NCI-H748 treated with DMSO at 0.1 percent for 48 hours (cell line): ENCODE measurements around the gene NRIP1.
"Not testable (repeated sequence)": the region's sequence is repeated elsewhere in the genome, so short reads cannot be mapped to it uniquely, and the experiment has no call there.

Source experiments
- DNase-seq: peaks from one replicate; lab custom pipeline; 2025; lab: John Stamatoyannopoulos, UW

Gene NRIP1

DNA sequence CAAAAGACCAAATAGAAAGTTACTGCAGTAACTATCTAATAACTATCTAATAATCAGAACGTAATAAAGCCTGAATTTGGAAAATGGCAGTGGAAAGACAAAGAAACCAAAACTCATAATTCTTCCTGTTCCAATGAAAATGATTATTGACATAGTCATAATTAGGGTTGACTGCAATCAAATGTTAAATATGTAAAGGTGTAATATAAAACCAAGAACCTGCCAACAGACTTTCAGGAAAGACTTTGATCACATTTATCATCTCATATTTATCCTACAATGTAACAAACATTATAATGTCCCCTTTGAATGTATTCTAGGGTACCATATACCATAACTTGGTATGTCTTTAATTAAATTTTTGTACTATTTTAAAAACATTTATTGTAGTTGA, 26.9 kb downstream of the NRIP1 start:
- DNase-seq: no peak

DNA sequence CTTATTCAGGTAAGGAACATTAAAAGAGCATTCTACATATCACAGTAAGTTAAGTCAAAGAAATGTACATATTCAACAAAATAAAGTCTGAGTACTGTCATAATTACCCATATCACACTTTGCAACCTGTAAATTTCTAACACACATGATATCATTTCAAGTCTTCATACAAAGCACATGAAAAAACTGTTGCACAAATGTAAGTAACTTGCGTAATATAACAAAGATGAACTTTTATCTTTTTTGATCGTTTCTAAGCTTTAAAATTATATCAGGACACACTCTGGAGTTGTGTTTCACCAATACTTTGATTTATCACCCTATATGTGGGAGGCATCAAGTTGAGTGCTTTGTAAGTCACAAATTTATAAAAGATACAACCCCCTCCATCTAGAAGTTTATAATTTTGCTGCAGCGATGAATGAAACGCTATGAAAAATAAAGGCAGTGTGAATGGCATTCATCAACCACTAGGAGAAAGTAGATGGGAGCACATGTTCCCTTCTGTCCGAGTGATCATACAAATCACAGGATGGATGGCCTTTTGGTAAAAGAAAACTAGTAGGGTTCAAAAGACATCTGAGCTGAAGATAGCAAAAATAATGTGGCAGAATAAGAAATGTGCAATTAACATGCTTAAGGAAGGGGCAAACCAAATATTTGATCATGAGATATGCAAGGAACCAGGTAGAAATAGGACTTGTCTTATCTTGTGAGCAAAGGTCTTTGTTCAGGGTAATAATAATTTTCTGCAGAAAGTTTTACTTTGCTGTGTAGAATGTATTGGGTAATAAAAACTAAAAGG, 27.5 kb downstream of the NRIP1 start:
- no peak for DNase-seq

DNA sequence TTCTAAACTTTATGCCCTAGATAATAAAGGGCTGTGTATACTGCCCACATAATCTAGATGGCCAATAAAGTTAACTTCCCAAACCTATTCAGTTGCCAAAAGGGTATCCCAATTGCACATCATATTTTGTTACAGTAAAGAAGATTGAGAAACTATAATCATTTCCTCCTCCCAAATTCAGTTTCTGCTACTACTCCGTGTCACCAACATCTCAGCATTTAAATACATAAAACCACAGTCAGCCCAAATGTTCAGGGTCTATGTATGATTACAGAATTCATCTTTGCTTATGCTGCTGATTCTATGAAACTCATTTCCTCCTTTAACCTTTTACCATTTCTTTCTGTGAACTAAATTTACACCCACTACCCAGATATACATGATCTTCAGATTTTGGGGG, 28.6 kb downstream of the NRIP1 start:
- DNase-seq: no peak

DNA sequence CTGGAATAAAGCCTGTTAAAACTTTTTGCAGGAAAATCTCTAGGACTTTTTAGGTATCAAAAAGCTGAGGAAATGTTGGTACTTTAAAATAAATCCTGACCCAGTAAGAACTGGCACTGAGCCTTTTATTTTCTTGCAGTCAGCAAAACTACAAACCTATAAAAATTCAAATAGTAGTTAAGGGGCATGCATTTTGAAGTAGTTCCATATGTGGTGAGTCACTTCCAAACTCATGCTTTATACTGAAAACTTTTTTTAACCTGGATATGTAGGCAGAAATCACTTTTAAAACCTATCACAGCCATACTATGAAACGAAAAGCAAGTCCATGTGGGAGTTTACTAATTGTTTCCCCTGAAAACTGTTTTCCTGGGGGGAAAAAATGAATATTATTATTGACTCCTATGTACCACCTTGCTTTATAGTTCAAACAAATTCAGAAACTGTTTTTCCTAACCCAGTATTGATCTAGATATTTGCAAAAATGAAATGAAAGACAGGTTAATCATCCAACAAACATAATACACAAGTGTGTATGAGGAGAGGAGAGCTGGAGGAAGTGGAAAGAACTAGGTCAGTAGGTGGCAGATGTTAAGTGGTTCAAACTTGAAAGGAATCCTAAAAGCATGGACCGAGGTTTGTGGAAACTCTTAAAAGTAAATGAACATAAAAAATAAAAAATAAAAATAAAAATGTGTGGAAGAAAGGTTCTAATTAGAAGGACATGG, 30.5 kb downstream of the NRIP1 start:
- DNase-seq: no peak

DNA sequence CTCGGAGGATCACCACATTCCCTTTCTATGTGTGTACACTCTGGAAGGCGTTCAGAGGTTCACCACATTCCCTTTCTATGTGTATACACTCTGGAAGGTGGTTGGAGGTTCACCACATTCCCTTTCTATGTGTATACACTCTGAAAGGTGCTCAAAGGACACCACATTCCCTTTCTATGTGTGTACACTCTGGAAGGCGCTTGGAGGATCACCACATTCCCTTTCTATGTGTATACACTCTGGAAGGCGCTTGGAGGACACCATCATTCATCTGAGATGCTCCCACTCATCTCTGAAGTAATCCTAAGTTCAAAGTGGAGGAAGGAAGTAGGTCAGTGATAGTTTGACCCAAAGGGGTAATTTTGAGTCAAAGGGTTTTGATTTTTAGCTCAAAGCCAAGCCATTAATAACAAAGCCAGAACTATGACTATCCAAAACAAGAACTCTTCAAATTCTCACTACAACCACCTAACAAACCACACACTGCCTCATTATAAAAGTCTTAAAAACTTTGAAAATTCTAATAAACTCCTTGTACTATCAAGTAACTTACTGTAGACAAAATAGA, 32.9 kb downstream of the NRIP1 start:
- no peak for DNase-seq

DNA sequence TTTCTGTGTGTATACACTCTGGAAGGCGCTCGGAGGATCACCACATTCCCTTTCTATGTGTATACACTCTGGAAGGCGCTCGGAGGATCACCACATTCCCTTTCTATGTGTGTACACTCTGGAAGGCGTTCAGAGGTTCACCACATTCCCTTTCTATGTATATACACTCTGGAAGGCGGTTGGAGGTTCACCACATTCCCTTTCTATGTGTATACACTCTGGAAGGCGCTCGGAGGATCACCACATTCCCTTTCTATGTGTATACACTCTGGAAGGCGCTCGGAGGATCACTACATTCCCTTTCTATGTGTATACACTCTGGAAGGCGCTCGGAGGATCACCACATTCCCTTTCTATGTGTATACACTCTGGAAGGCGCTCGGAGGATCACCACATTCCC, 33.4 kb downstream of the NRIP1 start:
- DNase-seq: not testable (repeated sequence)

DNA sequence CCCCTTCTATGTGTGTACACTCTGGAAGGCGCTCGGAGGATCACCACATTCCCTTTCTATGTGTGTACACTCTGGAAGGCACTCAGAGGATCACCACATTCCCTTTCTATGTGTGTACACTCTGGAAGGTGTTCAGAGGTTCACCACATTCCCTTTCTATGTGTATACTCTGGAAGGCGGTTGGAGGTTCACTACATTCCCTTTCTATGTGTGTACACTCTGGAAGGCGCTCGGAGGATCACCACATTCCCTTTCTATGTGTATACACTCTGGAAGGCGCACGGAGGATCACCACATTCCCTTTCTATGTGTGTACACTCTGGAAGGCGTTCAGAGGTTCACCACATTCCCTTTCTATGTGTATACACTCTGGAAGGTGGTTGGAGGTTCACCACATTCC, 33.9 kb downstream of the NRIP1 start:
- DNase-seq: not testable (repeated sequence)

DNA sequence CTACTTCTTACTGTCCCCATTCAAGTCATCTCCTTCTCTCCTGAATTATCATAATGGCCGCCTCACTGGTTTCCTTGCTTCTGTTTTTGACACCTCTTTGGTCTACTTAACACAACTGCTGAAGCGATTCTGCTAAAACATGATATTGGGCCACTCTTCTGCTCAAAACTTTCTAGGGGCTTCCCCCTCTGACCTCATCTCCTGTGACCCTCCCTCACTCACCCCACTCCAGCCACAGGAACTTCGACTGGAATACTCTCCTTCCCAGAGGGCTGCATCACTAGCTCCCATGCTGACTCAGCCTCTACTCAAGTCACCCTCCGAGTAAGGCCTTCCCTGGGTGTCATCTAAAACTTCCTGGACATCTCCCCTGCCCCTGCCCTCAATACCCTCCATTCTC, 35.7 kb downstream of the NRIP1 start:
- DNase-seq: no peak

DNA sequence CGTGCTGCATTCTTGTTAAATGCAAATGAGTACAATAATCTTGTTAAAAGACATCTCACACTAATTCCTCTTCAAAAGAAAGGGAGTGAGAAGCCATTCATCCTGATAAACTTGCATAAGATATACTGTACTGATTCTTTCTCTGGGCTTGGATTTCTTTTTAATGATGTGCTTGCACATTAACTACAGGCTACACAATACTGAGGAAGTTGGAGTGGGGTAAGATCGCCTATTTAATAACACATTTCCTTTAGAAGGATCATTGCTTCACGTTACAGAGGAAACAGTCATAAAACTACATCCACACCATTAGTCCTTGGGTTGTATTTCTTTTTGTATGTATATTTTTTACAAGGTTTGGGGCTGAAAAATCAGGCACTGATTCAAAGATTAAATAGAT, 36.6 kb downstream of the NRIP1 start:
- DNase-seq: no peak

DNA sequence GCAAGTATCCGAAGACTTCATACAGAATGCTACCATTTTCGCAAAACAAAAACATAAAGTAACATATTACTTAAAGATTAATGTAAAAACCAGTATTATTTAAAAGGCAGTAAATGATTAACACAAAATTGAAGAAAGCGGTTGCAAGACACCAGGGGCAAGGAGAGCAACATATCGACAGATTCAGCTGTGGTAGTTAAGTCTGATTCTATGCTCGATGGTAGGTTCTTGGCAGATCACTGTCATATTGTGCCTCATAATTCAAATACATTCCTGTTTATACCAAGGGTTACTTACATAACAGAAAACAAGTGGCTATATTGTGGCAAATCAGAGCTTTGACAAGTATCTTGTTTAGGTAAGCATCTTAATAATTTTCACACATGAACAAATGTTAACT, 37.7 kb downstream of the NRIP1 start:
- DNase-seq: no peak

DNA sequence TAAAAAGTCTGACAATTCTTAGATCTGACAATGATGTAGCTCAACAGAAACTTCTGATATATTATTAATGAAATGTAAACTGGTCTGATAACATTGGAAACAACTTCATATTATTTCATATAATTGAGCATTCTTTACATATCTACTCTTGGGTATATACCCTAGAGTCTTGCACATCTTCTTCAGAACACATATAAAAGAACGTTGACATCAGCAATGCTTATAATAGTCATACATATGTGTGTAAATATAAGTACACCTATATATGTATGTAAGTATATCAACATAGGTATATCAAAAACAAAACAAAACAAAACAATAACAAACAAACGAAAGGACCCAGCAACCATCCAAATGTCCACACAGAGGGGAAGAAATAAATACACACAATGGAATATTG, 38.4 kb downstream of the NRIP1 start:
- no peak for DNase-seq

DNA sequence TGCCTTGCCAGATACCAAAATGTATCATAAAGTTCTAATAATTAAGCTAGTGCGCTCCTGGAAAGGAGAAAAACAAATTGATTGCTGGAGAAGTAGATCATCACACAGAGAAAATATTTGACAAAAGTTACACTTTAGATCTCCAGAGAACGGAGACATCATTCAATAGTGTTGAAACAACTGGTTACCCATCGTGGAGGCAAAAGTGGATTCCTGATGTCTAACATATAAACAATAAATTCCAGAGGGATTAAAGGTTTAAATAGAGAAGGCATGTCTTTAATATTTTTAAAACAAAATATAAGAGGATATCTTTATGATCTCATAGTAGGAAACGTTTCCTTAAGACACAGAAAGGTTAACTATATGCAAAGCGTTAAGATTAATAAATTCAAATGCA, 41.0 kb downstream of the NRIP1 start:
- no peak for DNase-seq

DNA sequence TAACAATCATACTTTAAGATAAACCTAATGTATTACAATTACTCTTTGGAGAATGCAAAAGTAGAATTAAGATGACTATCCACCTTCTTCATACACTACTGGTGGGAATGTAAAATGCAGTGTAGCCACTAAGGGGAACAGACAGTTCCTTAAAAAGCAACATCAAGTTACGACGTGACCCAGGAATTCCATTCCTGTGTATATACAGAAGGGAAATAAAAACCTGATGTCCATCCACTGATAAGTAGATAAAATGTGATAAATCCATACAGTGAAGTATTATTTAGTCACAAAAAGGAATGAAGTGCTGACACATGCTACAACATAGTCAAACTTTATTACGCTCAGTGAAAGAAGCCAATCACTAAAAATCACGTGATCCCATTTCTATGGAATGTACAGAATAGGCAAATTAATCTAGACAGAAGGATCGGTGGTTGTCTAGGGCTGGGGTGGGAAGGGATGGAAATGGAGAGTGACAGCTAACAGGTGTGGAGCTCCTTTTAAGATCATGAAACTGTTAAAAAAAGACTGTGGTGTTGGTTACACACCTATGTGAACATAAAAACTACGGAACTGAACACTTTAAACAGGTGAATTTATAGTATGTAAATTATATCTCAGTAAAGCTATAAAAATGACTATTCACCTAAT, 42.1 kb downstream of the NRIP1 start:
- DNase-seq: no peak

DNA sequence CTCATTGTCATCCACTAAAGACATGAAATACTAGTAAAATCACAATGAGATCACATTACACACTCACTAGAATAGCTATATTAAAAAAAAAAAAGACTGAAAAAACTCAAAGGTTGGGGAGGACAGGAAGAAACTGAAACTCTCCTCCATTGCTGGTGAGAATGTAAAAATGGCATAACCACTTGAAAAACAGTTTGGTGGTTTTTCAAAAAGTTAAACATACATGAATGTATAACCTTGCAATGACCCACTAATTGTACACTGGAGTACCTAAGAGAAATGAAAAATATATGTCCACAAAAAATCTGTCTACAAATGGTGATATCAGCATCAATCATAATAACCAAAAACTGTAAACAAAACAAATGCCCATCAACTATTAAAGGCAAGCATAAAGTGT, 44.0 kb downstream of the NRIP1 start:
- DNase-seq: no peak

DNA sequence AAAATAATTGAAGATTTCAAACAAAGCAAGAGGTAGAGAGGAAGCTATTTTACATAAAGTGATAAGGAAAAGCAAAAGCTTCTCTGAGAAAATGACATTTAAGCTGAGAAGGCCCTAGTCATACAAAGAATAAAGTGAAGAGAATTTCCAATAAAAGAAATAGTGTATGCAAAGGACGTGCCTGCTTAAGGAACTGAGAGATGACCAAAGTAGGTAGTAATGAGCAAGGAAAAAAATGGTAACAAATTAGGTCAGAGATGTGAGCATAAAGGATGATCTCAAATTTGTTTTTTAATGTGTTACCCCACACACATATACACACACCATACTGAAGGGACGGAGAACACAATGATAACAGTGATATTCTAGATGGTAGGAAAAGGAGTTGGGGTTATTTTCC, 46.4 kb downstream of the NRIP1 start:
- no peak for DNase-seq

DNA sequence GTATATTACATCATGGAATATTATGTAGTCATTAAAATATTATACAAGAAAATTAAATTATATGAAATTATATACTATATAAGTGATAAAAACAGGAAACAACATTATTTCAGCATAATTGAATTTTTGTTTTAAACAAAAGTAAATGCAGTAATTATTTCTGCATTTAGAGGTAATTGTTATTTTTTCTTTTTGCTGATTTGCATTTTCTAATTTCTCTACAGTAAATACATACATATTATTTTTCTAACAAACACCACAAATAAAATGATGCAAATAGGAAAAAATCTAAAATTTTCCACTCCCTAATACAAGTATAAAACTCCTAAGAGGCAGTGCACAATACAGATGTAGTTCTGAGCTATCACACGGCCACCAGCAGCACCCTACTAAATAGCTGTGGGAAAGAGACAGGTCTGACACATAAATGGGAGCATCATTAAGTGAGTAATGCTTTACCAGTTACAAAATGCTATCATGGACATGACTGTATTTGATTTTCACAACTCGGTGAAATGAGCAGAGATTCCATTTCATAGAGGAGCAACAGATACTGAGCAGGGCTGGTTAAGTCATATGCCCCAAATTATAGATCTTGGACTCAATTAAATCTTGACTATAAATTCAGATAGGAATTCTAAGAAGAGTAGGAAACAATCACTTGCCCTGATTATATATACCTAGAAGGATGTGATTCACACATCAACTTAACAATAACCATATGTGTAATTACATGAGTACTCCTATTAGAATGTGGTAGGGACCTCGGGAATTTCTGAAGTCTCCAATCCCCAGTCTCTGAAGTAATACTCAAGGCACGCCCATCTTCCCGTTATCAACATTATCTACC, 49.0 kb downstream of the NRIP1 start:
- DNase-seq: no peak

DNA sequence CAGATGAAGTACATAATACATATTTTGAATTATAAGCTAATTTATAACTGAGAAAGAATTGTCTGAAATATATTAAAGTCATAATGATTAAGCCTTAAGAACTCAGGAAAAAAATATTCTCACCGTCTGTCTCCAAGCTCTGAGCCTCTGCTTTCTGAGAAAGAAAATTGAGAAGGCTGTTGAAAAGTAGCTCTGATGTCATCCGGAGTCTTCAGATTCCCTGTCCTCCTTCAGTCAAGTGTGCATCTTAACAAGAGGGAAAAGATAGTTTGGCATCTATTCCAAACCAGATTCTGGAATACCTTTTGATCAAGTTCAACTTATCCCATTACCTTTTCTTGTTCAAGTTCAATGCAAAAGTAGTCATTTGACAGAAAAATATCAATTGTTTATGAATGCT, 50.6 kb downstream of the NRIP1 start:
- DNase-seq: no peak

DNA sequence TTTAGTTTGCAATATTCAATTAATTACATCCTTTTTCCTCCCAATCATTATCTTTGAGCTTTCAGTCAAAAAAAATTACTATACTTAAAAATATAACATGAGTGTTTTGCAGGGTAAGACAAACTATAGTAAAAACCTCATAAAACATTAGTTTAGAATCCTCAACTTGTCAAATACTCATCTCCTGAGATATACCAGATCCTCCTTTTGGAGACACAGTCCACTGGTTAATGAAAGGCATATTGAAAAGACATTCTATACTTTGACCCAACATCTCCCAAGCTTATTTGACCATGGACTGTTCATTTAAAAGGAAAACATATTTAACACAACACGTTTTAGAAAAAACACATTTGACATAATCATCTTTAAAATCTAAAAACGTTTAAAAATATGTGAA, 52.8 kb downstream of the NRIP1 start:
- DNase-seq: no peak

DNA sequence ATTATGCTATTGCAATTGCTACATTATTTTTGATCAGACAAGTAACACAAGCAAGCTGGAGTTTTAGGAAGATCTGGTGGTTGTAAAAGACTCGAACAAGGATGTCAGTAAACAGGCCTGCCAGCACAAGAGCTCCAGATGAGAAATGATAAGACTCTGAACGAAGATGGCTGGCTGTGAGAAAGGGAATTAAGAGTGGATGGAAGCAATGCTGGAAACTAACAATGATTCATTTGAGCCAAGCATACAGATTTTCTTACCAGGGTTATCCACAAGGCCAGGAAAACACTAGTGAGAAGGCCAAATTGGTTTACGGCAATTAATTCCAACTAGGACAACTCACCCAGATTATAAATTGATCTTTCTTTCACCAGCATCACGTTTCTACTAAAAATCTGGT, 54.2 kb downstream of the NRIP1 start:
- no peak for DNase-seq

DNA sequence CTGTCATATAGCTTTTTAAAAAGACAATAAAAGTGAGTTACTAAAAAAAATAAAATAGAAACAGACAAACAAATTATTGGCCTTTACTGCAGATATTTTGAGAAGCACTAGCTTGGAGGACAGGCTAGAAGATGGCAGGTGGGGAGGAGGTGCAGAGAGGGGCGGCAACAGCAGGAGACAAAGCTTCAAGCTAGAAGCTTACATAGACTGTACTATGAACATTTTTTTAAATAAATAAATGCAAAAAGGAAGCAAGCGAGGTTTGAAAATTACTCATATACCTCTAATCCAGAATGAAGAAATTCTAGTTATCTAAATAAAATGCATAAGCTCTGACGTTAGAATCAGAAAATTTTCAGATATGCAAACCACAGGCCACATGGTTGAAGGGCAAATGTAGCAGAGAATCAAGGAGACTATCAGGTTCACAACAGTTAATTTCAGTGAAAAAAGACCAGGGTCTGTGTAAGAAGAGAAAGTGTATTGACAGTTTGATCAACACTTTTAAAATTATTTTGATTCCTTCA, 54.9 kb downstream of the NRIP1 start:
- DNase-seq: no peak

DNA sequence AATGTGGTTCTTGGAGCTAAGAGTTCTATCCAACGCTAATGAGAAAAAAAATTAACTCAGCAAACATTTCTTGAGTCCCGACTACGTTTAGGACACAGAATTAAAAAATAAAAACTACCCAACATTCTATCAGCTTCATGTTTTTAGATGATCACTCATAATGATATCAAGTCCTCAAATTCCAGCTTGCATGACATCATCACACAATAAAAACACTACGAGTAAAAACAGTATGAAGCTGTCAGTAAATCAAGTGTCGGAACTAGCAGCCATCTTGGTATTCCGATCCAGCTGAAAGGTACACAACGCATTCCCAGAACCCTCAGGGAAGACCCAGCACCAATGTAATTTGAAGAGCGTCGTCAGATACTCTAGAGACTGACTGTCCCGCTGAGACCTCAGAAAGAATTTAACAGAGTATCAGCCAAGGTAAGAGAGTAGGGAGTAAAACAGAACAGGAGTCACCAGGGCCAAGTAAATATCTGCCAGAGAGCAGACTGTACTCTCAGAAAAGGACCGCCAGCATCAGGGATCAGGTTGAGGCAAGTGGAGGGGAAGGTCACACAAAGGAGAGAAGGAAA, 57.0 kb downstream of the NRIP1 start:
- DNase-seq: no peak
